HepG2 (cell line): ENCODE measurements around the gene CD207. TPM values are rescaled to one million over a fixed set of nuclear protein-coding genes. Genes with fewer than 3 reads are reported as not detected.

Experiments
- ATAC-seq: fragments of 200-7000 bp; cut with Tn5 transposase; 3 replicates; pipeline ENCODE4 v1.9.1; 2020; ENCODE audit warnings: mild to moderate bottlenecking, moderate library complexity
- BruUV-seq: library from RNA; stranded (reverse); fragments of 400-500 nt; replicated peaks from 2 replicates; lab custom pipeline; 2021; lab: Mats Ljungman, UMichigan
- CTCF ChIA-PET: fragments of 300-600 bp; formaldehyde crosslinking; extraction: SDS; loops from one replicate; lab custom pipeline; 2021; ENCODE audit warnings: low total read pairs, inconsistent platforms, low intra/inter-chr PET ratio; lab: Yijun Ruan, JAX
- POLR2A ChIA-PET: fragments of 350-600 bp; sonication (Branson Sonifier 250); formaldehyde crosslinking; loops from one replicate; lab custom pipeline; 2020; ENCODE audit warnings: antibody characterized with exemption, inconsistent platforms; lab: Yijun Ruan, JAX
- DNase-seq: peaks from one replicate; pipeline ENCODE4 v3.0.0-alpha.2; 2015; ENCODE audit warnings: low spot score
- FAIRE-seq: peaks from 3 replicates; lab custom pipeline; 2011; peaks lifted over from hg19 to GRCh38; lab: Jason Lieb, UNC
- H2AFZ ChIP-seq: one replicate; pipeline ENCODE4 v1.6.1; 2011; ENCODE audit warnings: low read length, inconsistent platforms
- H3K27ac ChIP-seq: fragments of 300-600 bp; 3 replicates; pipeline ENCODE4 v1.8.0; 2011; ENCODE audit warnings: mixed run types, mild to moderate bottlenecking, mixed read lengths, low read length, inconsistent platforms; ENCODE audit not compliant: insufficient read depth; ENCODE audit errors: extremely low read length
- H3K27me3 ChIP-seq, 2 experiments: fragments of 200-600 bp in 1 of 2; 2 replicates in 1 of 2; 3 replicates in 1 of 2; pipeline versions ENCODE4 v1.6.0 to v1.8.0; 2011; ENCODE audit warnings: low read length in 2 of 2, mild to moderate bottlenecking in 2 of 2, moderate library complexity in 2 of 2, inconsistent platforms in 1 of 2; ENCODE audit not compliant: insufficient read depth in 2 of 2, control insufficient read depth in 1 of 2
- H3K36me3 ChIP-seq, 2 experiments: fragments of 200-600 bp in 1 of 2; replicated peaks in 1 of 2; 2 replicates in 1 of 2; 3 replicates in 1 of 2; pipeline versions ENCODE4 v1.5.1 to v1.8.0; 2011; ENCODE audit warnings: low read length in 2 of 2, inconsistent platforms in 1 of 2; ENCODE audit not compliant: insufficient read depth in 2 of 2, control insufficient read depth in 1 of 2
- H3K4me1 ChIP-seq: 2 replicates; pipeline ENCODE4 v1.5.1; 2012; ENCODE audit warnings: low read length, inconsistent platforms; ENCODE audit not compliant: insufficient read depth
- H3K4me2 ChIP-seq: 2 replicates; pipeline ENCODE4 v1.6.0; 2011; ENCODE audit warnings: low read depth, low read length, inconsistent platforms
- H3K4me3 ChIP-seq, 3 experiments: fragments of 200-600 bp in 1 of 3; sonication (generic), shearing (Covaris generic) in 1 of 3; replicated peaks in 1 of 3; 2 replicates each; pipeline ENCODE4 v1.5.1; 2011 to 2016; ENCODE audit warnings: low read length in 3 of 3, inconsistent platforms in 2 of 3, low read depth in 2 of 3, mild to moderate bottlenecking in 2 of 3, control low read depth in 1 of 3, mixed read lengths in 1 of 3; ENCODE audit not compliant: insufficient read depth in 1 of 3
- H3K79me2 ChIP-seq: one replicate; pipeline ENCODE4 v1.6.1; 2011; ENCODE audit warnings: low read length, inconsistent platforms; ENCODE audit not compliant: insufficient read depth
- H3K9ac ChIP-seq: 2 replicates; pipeline ENCODE4 v1.6.0; 2011; ENCODE audit warnings: mild to moderate bottlenecking, low read depth, low read length, inconsistent platforms; ENCODE audit not compliant: insufficient read depth
- H3K9me3 ChIP-seq: 2 replicates; pipeline ENCODE4 v1.5.1; 2012; ENCODE audit warnings: mild to moderate bottlenecking, low read length
- H4K20me1 ChIP-seq: 2 replicates; pipeline ENCODE4 v1.6.0; 2011; ENCODE audit warnings: inconsistent platforms, mild to moderate bottlenecking, low read length, moderate library complexity; ENCODE audit not compliant: insufficient read depth
- AHR ChIP-seq: IDR thresholded peaks from 2 replicates; pipeline ENCODE4 v1.6.1; 2018; ENCODE audit warnings: missing genetic modification reagents, missing compliant biosample characterization
- MAZ ChIP-seq, 2 experiments: sonication (generic) in 1 of 2; formaldehyde crosslinking in 1 of 2; IDR thresholded peaks; 2 replicates each; pipeline versions ENCODE4 v1.5.0 to v1.6.1; 2012 to 2020; ENCODE audit warnings: low read depth in 2 of 2, mild to moderate bottlenecking in 2 of 2, borderline replicate concordance in 1 of 2, improper control_type of control experiment in 1 of 2, low read length in 1 of 2, missing genetic modification reagents in 1 of 2, moderate library complexity in 1 of 2
- RCOR2 ChIP-seq: IDR thresholded peaks from 2 replicates; pipeline ENCODE4 v1.6.1; 2016; ENCODE audit warnings: missing biosample characterization, missing genetic modification reagents
- SMYD3 ChIP-seq: sonication (generic); formaldehyde crosslinking; IDR thresholded peaks from 2 replicates; pipeline ENCODE4 v1.8.1; 2023; ENCODE audit warnings: mild to moderate bottlenecking, missing genetic modification reagents
- TBX2 ChIP-seq: sonication (generic); formaldehyde crosslinking; IDR thresholded peaks from 2 replicates; pipeline ENCODE4 v1.5.0; 2020; ENCODE audit warnings: missing genetic modification reagents, mild to moderate bottlenecking, borderline replicate concordance
- ZBTB38 ChIP-seq: sonication (generic); formaldehyde crosslinking; IDR thresholded peaks from 2 replicates; pipeline ENCODE4 v1.5.1; 2020; ENCODE audit warnings: mild to moderate bottlenecking, missing genetic modification reagents
- ZBTB7A ChIP-seq: sonication (generic); formaldehyde crosslinking; IDR thresholded peaks from 2 replicates; pipeline ENCODE4 v1.8.0; 2022; ENCODE audit warnings: mild to moderate bottlenecking, missing genetic modification reagents
- ZFP90 ChIP-seq: sonication (generic); formaldehyde crosslinking; IDR thresholded peaks from 2 replicates; pipeline ENCODE4 v1.8.0; 2022; ENCODE audit warnings: missing genetic modification reagents, mild to moderate bottlenecking, inconsistent platforms, borderline replicate concordance
- ZNF292 ChIP-seq: sonication (generic); formaldehyde crosslinking; IDR thresholded peaks from 2 replicates; pipeline ENCODE4 v1.8.1; 2022; ENCODE audit warnings: mild to moderate bottlenecking, low read depth, missing genetic modification reagents, borderline replicate concordance
- ZNF567 ChIP-seq: sonication (generic); formaldehyde crosslinking; IDR thresholded peaks from 2 replicates; pipeline ENCODE4 v1.8.1; 2023; ENCODE audit warnings: mild to moderate bottlenecking, missing genetic modification reagents, borderline replicate concordance
- ZNF572 ChIP-seq: sonication (generic); formaldehyde crosslinking; IDR thresholded peaks from 2 replicates; pipeline ENCODE4 v1.5.1; 2020; ENCODE audit warnings: mild to moderate bottlenecking, missing genetic modification reagents
- WGBS: methylation state at CpG from one replicate; pipeline ENCODE4 v1.1.6; 2017; ENCODE audit warnings: low lambda C conversion rate; 5-methylcytosine and 5-hydroxymethylcytosine counted together
- in situ Hi-C: cut with HindIII; loops from 2 replicates; pipeline ENCODE4 v1.10.0; 2017; ENCODE audit warnings: low pct_unique_long_range_greater_than_20kb; ENCODE audit not compliant: extremely low pct_ligation_motif_present
- intact Hi-C: fragments of 100-400 bp; cut with micrococcal nuclease; formaldehyde crosslinking; loops from one replicate; pipeline ENCODE4 v1.10.0; 2022; ENCODE audit not compliant: unreplicated experiment
- polyA plus RNA-seq, 8 experiments: library from polyadenylated mRNA; depleted of rRNA in 3 of 8; stranded (reverse) in 7 of 8; unstranded in 1 of 8; fragments of >200 nt; fragmentation: Illumina TruSeq in 4 of 8; extraction: Trizol in 4 of 8; gene quantifications; 2 replicates each; pipeline versions ENCODE4 v1.2.1 to v1.2.3, GENCODE V29; 2011 to 2016; ENCODE audit warnings: low read depth in 4 of 8, missing spikeins in 1 of 8, mixed read lengths in 1 of 8; ENCODE audit not compliant: insufficient read depth in 1 of 8
- total RNA-seq, 5 experiments: library from RNA; depleted of rRNA; stranded (reverse); fragments of >200 nt; fragmentation: Illumina TruSeq; extraction: Trizol; gene quantifications; 2 replicates each; pipeline ENCODE4 v1.2.3, GENCODE V29; 2016; ENCODE audit warnings: low read depth in 1 of 5

The CD207 gene
- total and polyA plus RNA-seq, 2 of the 13 experiments (the other 11 are each of a cell fraction or from before 2014, with no cell fraction given) = 0.09 to 0.15 TPM

DNA sequence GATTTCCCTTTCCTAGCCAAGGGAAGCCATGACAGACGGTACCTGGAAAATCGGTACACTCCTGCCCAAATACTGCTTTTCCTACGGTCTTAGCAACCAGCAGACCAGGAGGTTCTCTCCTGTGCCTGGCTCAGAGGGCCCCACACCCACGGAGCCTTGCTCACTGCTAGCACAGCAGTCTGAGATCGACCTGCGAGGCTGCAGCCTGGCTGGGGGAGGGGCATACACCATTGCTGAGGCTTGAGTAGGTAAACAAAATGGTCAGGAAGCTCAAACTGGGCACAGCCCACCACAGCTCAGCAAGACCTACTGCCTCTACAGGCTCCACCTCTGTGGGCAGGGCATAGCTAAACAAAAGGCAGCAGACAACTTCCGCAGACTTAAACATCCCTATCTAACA is 6.8 kb upstream of the CD207 start (continued):
- no peak for TF ChIP-seq MAZ (IDR thresholded peaks at IDR 0.05; ENCODE audit: borderline replicate concordance, low read depth, low read length)
- TF ChIP-seq MAZ (CRISPR knock-in tag; IDR thresholded peaks at IDR 0.05; ENCODE audit: low read depth) = 0 out of 2 replicates have a peak, but pooled peaks have one; percentile 44
- 0 out of 2 replicates have a peak, but pooled peaks have one; percentile 28 for TF ChIP-seq TBX2 (CRISPR knock-in tag)
- no peak for TF ChIP-seq SMYD3 (CRISPR knock-in tag)
- TF ChIP-seq RCOR2 (CRISPR knock-in tag) = no peak
- TF ChIP-seq AHR (CRISPR knock-in tag) = 0 out of 2 replicates have a peak, but pooled peaks have one; percentile 43
- TF ChIP-seq ZFP90 = no peak
- TF ChIP-seq ZNF572 (CRISPR knock-in tag) = 0 out of 2 replicates have a peak, but pooled peaks have one; percentile 49
- peak; percentile 31; the same call in 1 of the 2 replicates for TF ChIP-seq ZBTB7A (CRISPR knock-in tag)
- no peak for TF ChIP-seq ZNF567 (CRISPR knock-in tag)
- TF ChIP-seq ZBTB38 = peak; percentile 83

DNA sequence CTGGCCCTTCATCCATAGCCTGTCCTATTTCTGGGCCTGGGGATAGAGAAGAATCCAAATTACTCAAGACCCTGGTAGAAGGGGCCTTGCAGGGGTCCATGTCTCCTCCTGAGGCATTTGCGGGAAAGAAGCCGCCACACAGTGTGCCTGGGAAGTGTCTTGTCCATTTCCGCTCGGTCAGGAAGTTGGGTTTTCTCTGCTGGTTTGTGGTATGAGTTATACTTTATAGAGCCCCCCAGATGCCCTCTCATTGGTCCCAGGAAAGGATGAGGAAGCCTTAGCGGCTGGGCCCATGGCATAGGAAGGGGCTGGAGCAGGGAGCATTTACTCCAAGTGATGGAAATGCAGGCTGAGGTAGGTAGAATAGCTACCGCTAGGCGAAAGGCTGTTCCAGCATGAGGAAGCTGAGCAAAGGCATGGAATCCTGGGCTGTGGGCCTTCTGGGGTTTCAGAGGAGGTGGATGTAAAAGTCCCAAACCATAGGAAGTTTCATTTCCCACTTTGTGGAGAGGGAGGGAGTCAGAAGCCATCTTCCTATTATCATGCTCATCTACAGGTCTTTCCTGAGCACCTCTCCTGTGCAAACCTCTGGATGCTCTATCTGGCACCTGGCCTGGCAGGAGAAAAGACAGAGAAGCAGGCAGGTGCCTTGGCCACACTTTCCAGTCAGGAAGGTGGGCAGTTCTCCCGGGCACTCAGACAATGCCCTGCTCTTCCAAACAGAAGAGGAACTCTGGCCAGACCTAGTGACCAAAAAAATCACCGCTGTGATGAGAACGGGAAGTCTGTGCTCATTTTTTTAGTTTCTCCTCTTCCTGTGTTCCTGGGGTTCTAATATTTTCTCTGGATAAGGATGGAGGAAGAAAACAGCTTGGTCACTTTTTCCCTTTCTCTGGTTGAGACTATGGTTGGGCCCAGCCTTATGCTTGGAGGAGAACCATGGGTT is 2.6 kb upstream of the CD207 start:
- POLR2A ChIA-PET = no interaction called here
- H2AFZ ChIP-seq = no peak overlapping the region
- H3K27ac ChIP-seq = no peak overlapping the region
- no peaks in the 10 kb centered on the region for H4K20me1 ChIP-seq
- H3K4me2 ChIP-seq = no peak overlapping the region
- no peak overlapping the region for H3K9ac ChIP-seq
- no peak overlapping the region for H3K4me3 ChIP-seq
- intact Hi-C loops = no loop called here
- no peak for TF ChIP-seq ZNF292 (CRISPR knock-in tag)
- no peak for TF ChIP-seq ZBTB38
- TF ChIP-seq, all 625 proteins: peak for 0
- Histone ChIP-seq H3K9me3 (no peaks in the 10 kb centered on the region), H3K4me1 (peaks cover 8% of the 10 kb centered on the region; the same call in 1 of the 2 replicates), H3K27me3 (peaks cover 0 to 21% of the 10 kb centered on the region in 2 experiments; a peak in 4 of 5 replicates), H3K36me3 (no peaks in the 10 kb centered on the region), H3K79me2 (no peaks in the 10 kb centered on the region)
- CTCF ChIA-PET = no interaction called here
- ATAC-seq (no peak), FAIRE-seq (no peak), DNase-seq (no peak)
- in situ Hi-C loops = no loop called here
- WGBS = 70% methylated on average over 9 of the region's 10 CpGs
- BruUV-seq = no TSS peak
